A673 (cell line): ENCODE measurements around the gene CCDC69. TPM values are rescaled to one million over a fixed set of nuclear protein-coding genes. Genes with fewer than 3 reads are reported as not detected.

Experiments
- BruUV-seq: library from RNA; stranded (reverse); fragments of 400-500 nt; replicated peaks from 2 replicates; lab custom pipeline; 2021; lab: Mats Ljungman, UMichigan
- CTCF ChIA-PET: fragments of 300-600 bp; sonication (Branson Sonifier 250); formaldehyde crosslinking; loops from one replicate; lab custom pipeline; 2022; ENCODE audit warnings: antibody characterized with exemption; lab: Charles Lee
- POLR2A ChIA-PET: fragments of 300-600 bp; sonication (Branson Sonifier 250); formaldehyde crosslinking; loops from one replicate; lab custom pipeline; 2022; ENCODE audit warnings: antibody characterized with exemption; ENCODE audit not compliant: low non-redundant PET; lab: Charles Lee
- DNase-seq: peaks from one replicate; pipeline ENCODE4 v3.0.0-alpha.2; 2015; ENCODE audit warnings: low spot score
- H3K27ac ChIP-seq: fragments of 200-600 bp; sonication (generic); 2 replicates; pipeline ENCODE4 v1.5.1; 2016; ENCODE audit warnings: mixed run types, low read depth, mild to moderate bottlenecking, mixed read lengths, antibody characterized with exemption, low read length; ENCODE audit not compliant: poor library complexity, severe bottlenecking
- H3K27me3 ChIP-seq: fragments of 200-600 bp; sonication (generic); replicated peaks from 2 replicates; pipeline ENCODE4 v1.6.1; 2017; ENCODE audit warnings: mixed run types, low read depth, mild to moderate bottlenecking, mixed read lengths, antibody characterized with exemption, low read length; ENCODE audit not compliant: insufficient read depth, poor library complexity
- H3K36me3 ChIP-seq: fragments of 200-600 bp; sonication (generic); 2 replicates; pipeline ENCODE4 v1.6.1; 2016; ENCODE audit warnings: mixed run types, mild to moderate bottlenecking, mixed read lengths, antibody characterized with exemption, low read length; ENCODE audit not compliant: insufficient read depth, poor library complexity, severe bottlenecking
- H3K4me1 ChIP-seq: fragments of 200-600 bp; sonication (generic); 2 replicates; pipeline ENCODE4 v1.6.1; 2017; ENCODE audit warnings: mixed run types, mild to moderate bottlenecking, mixed read lengths, antibody characterized with exemption, low read length; ENCODE audit not compliant: insufficient read depth, poor library complexity, severe bottlenecking
- H3K4me3 ChIP-seq: fragments of 200-600 bp; sonication (generic); 2 replicates; pipeline ENCODE4 v1.5.1; 2016; ENCODE audit warnings: low read depth, mixed run types, mild to moderate bottlenecking, mixed read lengths, low read length; ENCODE audit not compliant: poor library complexity, severe bottlenecking
- H3K9me3 ChIP-seq: fragments of 200-600 bp; sonication (generic); 2 replicates; pipeline ENCODE4 v1.6.1; 2016; ENCODE audit warnings: mixed run types, low read depth, mild to moderate bottlenecking, mixed read lengths, antibody characterized with exemption, low read length; ENCODE audit not compliant: poor library complexity, severe bottlenecking
- EZH2 ChIP-seq: fragments of 200-600 bp; sonication (generic); IDR thresholded peaks from 2 replicates; pipeline ENCODE4 v1.6.1; 2017; ENCODE audit warnings: borderline replicate concordance, low read depth, mild to moderate bottlenecking, mixed read lengths, antibody characterized with exemption, low read length; ENCODE audit not compliant: poor library complexity, severe bottlenecking
- intact Hi-C: fragments of 100-400 bp; cut with micrococcal nuclease; formaldehyde crosslinking; loops from one replicate; pipeline ENCODE4 v1.10.0; 2022; ENCODE audit not compliant: unreplicated experiment
- total RNA-seq: library from RNA; stranded (reverse); gene quantifications from 2 replicates; pipeline ENCODE4 v1.2.3, GENCODE V29; 2021
- TF ChIP-seq, protein P1 (sequence below): fragments of 300-800, 200-600 bp; sonication (generic); conservative IDR thresholded peaks from 2 replicates; pipeline ENCODE4 v1.5.1; 2017; ENCODE audit warnings: low read depth, mild to moderate bottlenecking, antibody characterized with exemption, low read length, moderate library complexity, mixed read lengths

Gene CCDC69
- total RNA-seq, 1 experiment from 2014 or later = not detected

DNA sequence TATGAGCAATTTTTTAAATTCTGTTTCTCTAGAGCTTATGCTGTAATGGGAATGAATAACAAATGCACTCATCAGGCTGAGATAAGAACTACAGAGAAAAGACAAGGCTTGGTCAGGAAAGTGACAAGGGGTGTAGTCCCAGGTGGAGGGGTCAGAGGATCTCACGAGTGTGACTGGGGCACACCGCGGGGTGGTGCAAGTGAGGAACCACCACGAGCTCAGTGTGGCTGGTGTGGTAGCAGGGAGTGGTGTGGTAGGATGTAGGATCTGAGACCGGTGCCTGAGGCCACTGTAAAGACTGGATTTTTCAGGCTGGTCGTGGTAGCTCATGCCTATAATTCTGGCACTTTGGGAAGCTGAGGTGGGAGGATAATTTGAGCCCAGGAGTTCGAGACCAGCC is 75.3 kb downstream of the CCDC69 start:
- POLR2A ChIA-PET = no interaction called here
- Histone ChIP-seq H3K27ac (no peak overlapping the region), H3K4me3 (no peak overlapping the region), H3K27me3 (no peaks in the 10 kb centered on the region), H3K4me1 (peaks cover 25% of the 10 kb centered on the region), H3K9me3 (no peaks in the 10 kb centered on the region), H3K36me3 (no peaks in the 10 kb centered on the region)
- TF ChIP-seq, protein P1, sequence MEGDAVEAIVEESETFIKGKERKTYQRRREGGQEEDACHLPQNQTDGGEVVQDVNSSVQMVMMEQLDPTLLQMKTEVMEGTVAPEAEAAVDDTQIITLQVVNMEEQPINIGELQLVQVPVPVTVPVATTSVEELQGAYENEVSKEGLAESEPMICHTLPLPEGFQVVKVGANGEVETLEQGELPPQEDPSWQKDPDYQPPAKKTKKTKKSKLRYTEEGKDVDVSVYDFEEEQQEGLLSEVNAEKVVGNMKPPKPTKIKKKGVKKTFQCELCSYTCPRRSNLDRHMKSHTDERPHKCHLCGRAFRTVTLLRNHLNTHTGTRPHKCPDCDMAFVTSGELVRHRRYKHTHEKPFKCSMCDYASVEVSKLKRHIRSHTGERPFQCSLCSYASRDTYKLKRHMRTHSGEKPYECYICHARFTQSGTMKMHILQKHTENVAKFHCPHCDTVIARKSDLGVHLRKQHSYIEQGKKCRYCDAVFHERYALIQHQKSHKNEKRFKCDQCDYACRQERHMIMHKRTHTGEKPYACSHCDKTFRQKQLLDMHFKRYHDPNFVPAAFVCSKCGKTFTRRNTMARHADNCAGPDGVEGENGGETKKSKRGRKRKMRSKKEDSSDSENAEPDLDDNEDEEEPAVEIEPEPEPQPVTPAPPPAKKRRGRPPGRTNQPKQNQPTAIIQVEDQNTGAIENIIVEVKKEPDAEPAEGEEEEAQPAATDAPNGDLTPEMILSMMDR = no peak
- no peak for TF ChIP-seq EZH2
- BruUV-seq = no TSS peak
- intact Hi-C loops = no loop called here
- CTCF ChIA-PET = no interaction called here
- DNase-seq = no peak

DNA sequence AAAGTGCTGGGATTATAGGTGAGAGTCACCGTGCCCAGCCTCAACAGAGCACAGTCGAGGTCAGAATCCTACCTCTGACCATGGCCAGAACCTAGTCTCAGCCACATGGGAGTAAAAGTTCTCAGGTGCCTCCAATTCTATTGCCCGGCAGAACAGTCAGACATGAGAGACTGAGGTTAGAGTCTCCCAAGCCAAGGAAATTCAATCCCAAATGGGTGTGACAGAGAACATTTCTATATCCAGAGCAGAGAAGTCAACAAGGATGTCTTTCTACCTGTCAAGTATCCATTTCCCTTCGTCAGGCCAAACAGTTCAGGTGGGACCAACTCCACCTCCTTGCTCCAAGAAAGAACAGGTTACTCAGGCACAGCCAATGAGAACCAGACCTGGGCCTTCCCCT is 76.9 kb downstream of the CCDC69 start:
- ChIA-PET CTCF (no interaction called here), POLR2A (no interaction called here)
- TF ChIP-seq, protein P1 = no peak
- TF ChIP-seq EZH2 = no peak
- H3K9me3 ChIP-seq = no peaks in the 10 kb centered on the region
- BruUV-seq = no TSS peak
- no peaks in the 10 kb centered on the region for H3K36me3 ChIP-seq
- H3K4me3 ChIP-seq = no peak overlapping the region
- intact Hi-C loops = no loop called here
- no peak overlapping the region for H3K27ac ChIP-seq
- DNase-seq = no peak
- no peaks in the 10 kb centered on the region for H3K27me3 ChIP-seq
- H3K4me1 ChIP-seq = peaks cover 25% of the 10 kb centered on the region

DNA sequence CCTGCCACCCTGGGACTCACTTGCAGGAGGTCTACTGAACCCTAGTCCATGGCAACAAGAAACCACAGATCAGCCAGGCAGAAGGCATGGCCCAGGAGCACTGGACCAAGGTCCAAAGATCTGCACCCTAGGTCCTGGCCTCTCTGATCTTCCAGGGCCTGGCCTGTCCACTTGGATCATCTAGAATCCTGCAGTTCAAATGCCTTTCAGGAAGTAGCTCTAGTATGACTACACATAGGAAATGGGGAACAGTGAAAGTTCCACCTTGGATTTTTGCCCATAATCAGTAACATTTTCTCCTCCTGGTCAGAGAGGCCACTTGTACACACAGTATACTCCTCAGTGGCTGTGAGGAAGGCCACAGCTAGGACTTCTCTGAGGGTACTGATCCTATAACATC is 77.8 kb downstream of the CCDC69 start:
- no peak for DNase-seq
- CTCF ChIA-PET = no interaction called here
- Histone ChIP-seq H3K36me3 (peaks cover under 1% of the 10 kb centered on the region), H3K27me3 (no peaks in the 10 kb centered on the region), H3K27ac (peak overlapping the region; percentile 50), H3K4me1 (peaks cover 16% of the 10 kb centered on the region), H3K4me3 (no peak overlapping the region), H3K9me3 (no peaks in the 10 kb centered on the region)
- no TSS peak for BruUV-seq
- no peak for TF ChIP-seq EZH2
- TF ChIP-seq, protein P1 = no peak
- intact Hi-C loops = no loop called here
- POLR2A ChIA-PET = no interaction called here
